Trophoblast cell (in vitro differentiated cells and primary cell): ENCODE data around the gene GAS2L3. TPM values are rescaled to one million over a fixed set of nuclear protein-coding genes. Genes with fewer than 3 reads are reported as not detected.
A peak's percentile ranks its signal among the peaks of the same experiment; 100 is the strongest.

Experiments used
- DNase-seq, 2 donors: peaks; one replicate each; pipeline ENCODE4 v3.0.0-alpha.2; 2016
- H2AFZ ChIP-seq: 2 replicates; pipeline ENCODE4 v1.6.1; 2013; ENCODE audit warnings: low read length, moderate library complexity, mild to moderate bottlenecking; ENCODE audit not compliant: insufficient read depth, poor library complexity
- H2AK5ac ChIP-seq: 2 replicates; pipeline ENCODE4 v1.6.1; 2013; ENCODE audit warnings: mild to moderate bottlenecking, low read length
- H2BK120ac ChIP-seq: 2 replicates; pipeline ENCODE4 v1.6.1; 2013; ENCODE audit warnings: low read length, mild to moderate bottlenecking, moderate library complexity; ENCODE audit not compliant: insufficient read depth, poor library complexity
- H2BK12ac ChIP-seq: 2 replicates; pipeline ENCODE4 v1.6.1; 2013; ENCODE audit warnings: mild to moderate bottlenecking, low read length, moderate library complexity
- H2BK5ac ChIP-seq: 2 replicates; pipeline ENCODE4 v1.6.1; 2013; ENCODE audit warnings: low read length, low read depth, moderate library complexity, mild to moderate bottlenecking; ENCODE audit not compliant: poor library complexity
- H3K14ac ChIP-seq: 2 replicates; pipeline ENCODE4 v1.6.1; 2013; ENCODE audit warnings: mild to moderate bottlenecking, low read length
- H3K18ac ChIP-seq: 2 replicates; pipeline ENCODE4 v1.6.1; 2013; ENCODE audit warnings: mild to moderate bottlenecking, low read length
- H3K23ac ChIP-seq: 2 replicates; pipeline ENCODE4 v1.6.1; 2013; ENCODE audit warnings: low read length
- H3K27ac ChIP-seq: 2 replicates; pipeline ENCODE4 v1.5.1; 2013; ENCODE audit warnings: low read depth, mild to moderate bottlenecking, inconsistent platforms, low read length, moderate library complexity
- H3K27me3 ChIP-seq: 2 replicates; pipeline ENCODE4 v1.6.1; 2013; ENCODE audit warnings: inconsistent platforms, mild to moderate bottlenecking, low read length, moderate library complexity; ENCODE audit not compliant: insufficient read depth
- H3K36me3 ChIP-seq, 2 experiments: 1 replicate in 1 of 2; 2 replicates in 1 of 2; pipeline ENCODE4 v1.6.1; 2013; ENCODE audit warnings: low read length in 2 of 2, mild to moderate bottlenecking in 2 of 2, moderate library complexity in 1 of 2; ENCODE audit not compliant: insufficient read depth in 2 of 2, control insufficient read depth in 1 of 2
- H3K4ac ChIP-seq: 2 replicates; pipeline ENCODE4 v1.6.1; 2013; ENCODE audit warnings: low read depth, mild to moderate bottlenecking, low read length, moderate library complexity
- H3K4me1 ChIP-seq, 2 experiments: 1 replicate in 1 of 2; 2 replicates in 1 of 2; pipeline ENCODE4 v1.6.1; 2013; ENCODE audit warnings: low read length in 2 of 2, mild to moderate bottlenecking in 2 of 2, moderate library complexity in 1 of 2; ENCODE audit not compliant: insufficient read depth in 2 of 2, control insufficient read depth in 1 of 2
- H3K4me2 ChIP-seq: 2 replicates; pipeline ENCODE4 v1.6.1; 2013; ENCODE audit warnings: inconsistent platforms, mild to moderate bottlenecking, low read length, moderate library complexity
- H3K4me3 ChIP-seq: 2 replicates; pipeline ENCODE4 v1.5.1; 2013; ENCODE audit warnings: mild to moderate bottlenecking, low read depth, low read length, inconsistent platforms
- H3K79me1 ChIP-seq: one replicate; pipeline ENCODE4 v1.6.1; 2013; ENCODE audit warnings: low read length
- H3K79me2 ChIP-seq: 2 replicates; pipeline ENCODE4 v1.6.1; 2013; ENCODE audit warnings: low read length, mild to moderate bottlenecking; ENCODE audit not compliant: control insufficient read depth, insufficient read depth, poor library complexity
- H3K9ac ChIP-seq: 2 replicates; pipeline ENCODE4 v1.6.1; 2013; ENCODE audit warnings: mild to moderate bottlenecking, low read length
- H3K9me3 ChIP-seq: 2 replicates; pipeline ENCODE4 v1.6.1; 2013; ENCODE audit warnings: low read depth, mild to moderate bottlenecking, control low read depth, inconsistent platforms, low read length; ENCODE audit not compliant: insufficient read depth
- H4K12ac ChIP-seq: 2 replicates; pipeline ENCODE4 v1.6.1; 2013; ENCODE audit warnings: low read depth, mild to moderate bottlenecking, low read length, moderate library complexity
- H4K8ac ChIP-seq: 2 replicates; pipeline ENCODE4 v1.6.1; 2013; ENCODE audit warnings: low read depth, mild to moderate bottlenecking, low read length, moderate library complexity
- H4K91ac ChIP-seq: one replicate; pipeline ENCODE4 v1.6.1; 2013; ENCODE audit warnings: low read depth, mild to moderate bottlenecking, low read length, moderate library complexity
- WGBS: extraction: QIAGEN DNeasy Blood & Tissue Kit; methylation state at CpG from one replicate; pipeline ENCODE4 v1.1.7; 2013; ENCODE audit warnings: missing lambda C conversion rate; ENCODE audit not compliant: insufficient read length, insufficient coverage; ENCODE audit errors: extremely low coverage; 5-methylcytosine and 5-hydroxymethylcytosine counted together
- polyA plus RNA-seq: library from polyadenylated mRNA; stranded (reverse); fragments of 200-250 nt; gene quantifications from 2 replicates; pipeline ENCODE4 v1.2.3, GENCODE V29; 2013

Gene GAS2L3
- 25.8 and 27.0 TPM in 2 replicates for polyA plus RNA-seq

GRCh38 chr12:100573292-100574186 lies at the start of gene GAS2L3:
Gene GAS2L3 (plus strand): TSS chr12:100573684. CDS start chr12:100594905, 21,221 bp downstream.
- peak; percentile 93 to 95 for DNase-seq
- H3K4me1 ChIP-seq = peaks cover 5 to 7% of the 10 kb centered on the region in 2 experiments
- H3K4me3 ChIP-seq = peak within 1 kb of the TSS; percentile 83
- no peak within 1 kb of the TSS for H2AK5ac ChIP-seq
- H3K79me2 ChIP-seq = peaks cover 2% of the 10 kb centered on the region
- H2BK12ac ChIP-seq = no peak within 1 kb of the TSS
- no peak within 1 kb of the TSS for H3K23ac ChIP-seq
- peaks cover 6% of the 10 kb centered on the region for H3K79me1 ChIP-seq
- peak within 1 kb of the TSS; percentile 73 for H3K9ac ChIP-seq
- no peaks in the 10 kb centered on the region for H3K27me3 ChIP-seq
- peaks cover 1% of the 10 kb centered on the region in 2 experiments for H3K36me3 ChIP-seq
- peak within 1 kb of the TSS; percentile 69 for H3K4ac ChIP-seq
- H3K4me2 ChIP-seq = peak within 1 kb of the TSS; percentile 94
- no peak within 1 kb of the TSS for H3K27ac ChIP-seq
- peak within 1 kb of the TSS; percentile 90 for H4K91ac ChIP-seq
- H2BK120ac ChIP-seq = peak within 1 kb of the TSS; percentile 64
- H2AFZ ChIP-seq = peak within 1 kb of the TSS; percentile 95
- H2BK5ac ChIP-seq = peak within 1 kb of the TSS; percentile 77
- H4K8ac ChIP-seq = peak within 1 kb of the TSS; percentile 39
- H3K18ac ChIP-seq = peak within 1 kb of the TSS; percentile 72
- no peaks in the 10 kb centered on the region for H3K9me3 ChIP-seq
- WGBS = no CpG with 5 or more reads among the region's 70 CpGs
- peak within 1 kb of the TSS; percentile 45 for H3K14ac ChIP-seq
- H4K12ac ChIP-seq = peak within 1 kb of the TSS; percentile 74

GRCh38 chr12:100528034-100528433 lies 45.5 kb upstream of the GAS2L3 start:
- Histone ChIP-seq H3K9me3 (peaks cover 2% of the 10 kb centered on the region), H4K91ac (no peak overlapping the region), H3K9ac (no peak overlapping the region), H2BK5ac (no peak overlapping the region), H3K4ac (no peak overlapping the region), H3K4me2 (no peak overlapping the region), H3K36me3 (no peaks in the 10 kb centered on the region), H2BK120ac (no peak overlapping the region), H3K79me2 (no peaks in the 10 kb centered on the region), H3K23ac (peak overlapping the region; percentile 58), H3K14ac (no peak overlapping the region), H2AFZ (no peak overlapping the region), H2BK12ac (no peak overlapping the region), H2AK5ac (no peak overlapping the region), H3K27ac (no peak overlapping the region), H3K18ac (no peak overlapping the region), H3K4me1 (no peaks in the 10 kb centered on the region), H3K27me3 (no peaks in the 10 kb centered on the region), H4K12ac (no peak overlapping the region), H3K4me3 (no peak overlapping the region), H3K79me1 (no peaks in the 10 kb centered on the region), H4K8ac (no peak overlapping the region)
- no CpG with 5 or more reads among the region's 3 CpGs for WGBS
- no peak for DNase-seq

- Histone ChIP-seq H3K14ac (no peak overlapping the region), H3K9me3 (peaks cover 2% of the 10 kb centered on the region), H3K9ac (no peak overlapping the region), H3K4ac (no peak overlapping the region), H2AFZ (no peak overlapping the region), H2BK120ac (no peak overlapping the region), H2AK5ac (no peak overlapping the region), H2BK12ac (no peak overlapping the region), H3K79me1 (no peaks in the 10 kb centered on the region), H3K27ac (no peak overlapping the region), H4K12ac (no peak overlapping the region), H3K4me1 (no peaks in the 10 kb centered on the region), H3K36me3 (no peaks in the 10 kb centered on the region), H3K18ac (no peak overlapping the region), H2BK5ac (no peak overlapping the region), H4K8ac (no peak overlapping the region), H3K4me2 (no peak overlapping the region), H3K27me3 (no peaks in the 10 kb centered on the region), H3K79me2 (no peaks in the 10 kb centered on the region), H3K4me3 (no peak overlapping the region), H4K91ac (no peak overlapping the region), H3K23ac (no peak overlapping the region)
- no CpG with 5 or more reads among the region's 1 CpG for WGBS
- DNase-seq = no peak
Measured at GRCh38 chr12:100528471-100529127, 44.9 kb upstream of the GAS2L3 start.

GRCh38 chr12:100529756-100530350 lies 43.6 kb upstream of the GAS2L3 start:
- Histone ChIP-seq H3K4ac (no peak overlapping the region), H4K91ac (no peak overlapping the region), H2AFZ (no peak overlapping the region), H3K14ac (no peak overlapping the region), H4K8ac (no peak overlapping the region), H2BK5ac (no peak overlapping the region), H3K4me3 (no peak overlapping the region), H2AK5ac (no peak overlapping the region), H3K79me1 (no peaks in the 10 kb centered on the region), H3K18ac (no peak overlapping the region), H3K36me3 (no peaks in the 10 kb centered on the region), H3K9ac (no peak overlapping the region), H3K9me3 (peaks cover 2% of the 10 kb centered on the region), H3K23ac (no peak overlapping the region), H3K4me2 (no peak overlapping the region), H3K79me2 (no peaks in the 10 kb centered on the region), H4K12ac (no peak overlapping the region), H3K27ac (no peak overlapping the region), H3K27me3 (no peaks in the 10 kb centered on the region), H2BK12ac (no peak overlapping the region), H3K4me1 (no peaks in the 10 kb centered on the region), H2BK120ac (no peak overlapping the region)
- peak in 1 of 2 donors; percentile 52 for DNase-seq
- no CpG with 5 or more reads among the region's 2 CpGs for WGBS
